K562 (cell line): ENCODE measurements around the gene AHSG. TPM values are rescaled to one million over a fixed set of nuclear protein-coding genes. Genes with fewer than 3 reads are reported as not detected.

ENCODE experiments used
- CBX2 ChIP-seq: fragments of 200-600 bp; sonication (generic); IDR thresholded peaks from one replicate; pipeline ENCODE4 v1.6.1; 2012; ENCODE audit warnings: mild to moderate bottlenecking, low read length, inconsistent platforms; ENCODE audit not compliant: insufficient read depth, poor library complexity, severe bottlenecking
- CHD2 ChIP-seq: IDR thresholded peaks from 2 replicates; pipeline ENCODE4 v1.6.1; 2011; ENCODE audit warnings: low read depth, low read length
- CSDE1 ChIP-seq, 2 experiments: fragments of 450-650 bp; IDR thresholded peaks; 2 replicates each; pipeline ENCODE4 v1.6.1; 2016; ENCODE audit warnings: mild to moderate bottlenecking in 1 of 2
- FOXM1 ChIP-seq, 2 experiments: fragments of 450-650 bp in 1 of 2; sonication (generic) in 1 of 2; formaldehyde crosslinking in 1 of 2; IDR thresholded peaks; 2 replicates each; pipeline versions ENCODE4 v1.6.1 to v1.9.0; 2017 to 2022; ENCODE audit warnings: low read depth in 2 of 2, mild to moderate bottlenecking in 2 of 2, missing genetic modification reagents in 1 of 2, moderate library complexity in 1 of 2
- GABPA ChIP-seq: fragments of 200-800 bp; sonication (Bioruptor generic); conservative IDR thresholded peaks from 2 replicates; pipeline ENCODE4 v1.6.1; 2016; ENCODE audit warnings: low read depth, missing genetic modification characterization, missing compliant biosample characterization
- HDAC1 ChIP-seq, 2 experiments: fragments of 450-650 bp; IDR thresholded peaks; 2 replicates each; pipeline ENCODE4 v1.6.1; 2016 to 2017; ENCODE audit warnings: inconsistent platforms in 1 of 2, mild to moderate bottlenecking in 1 of 2, moderate library complexity in 1 of 2
- L3MBTL2 ChIP-seq: fragments of 450-650 bp; IDR thresholded peaks from 2 replicates; pipeline ENCODE4 v1.6.1; 2016; ENCODE audit warnings: mild to moderate bottlenecking, moderate library complexity
- MCM7 ChIP-seq, 2 experiments: fragments of 450-650 bp; IDR thresholded peaks; 2 replicates each; pipeline ENCODE4 v1.6.1; 2016 to 2018
- NCOA2 ChIP-seq, 2 experiments: fragments of 450-650 bp; IDR thresholded peaks; 2 replicates each; pipeline ENCODE4 v1.6.1; 2018; ENCODE audit warnings: mild to moderate bottlenecking in 2 of 2, moderate library complexity in 1 of 2; ENCODE audit not compliant: partially characterized antibody in 2 of 2
- PTTG1 ChIP-seq: fragments of 450-650 bp; IDR thresholded peaks from 2 replicates; pipeline ENCODE4 v1.6.1; 2016; ENCODE audit warnings: low read depth, mild to moderate bottlenecking, missing genetic modification characterization, missing compliant biosample characterization
- SNRNP70 ChIP-seq: fragments of 200-400 bp; formaldehyde crosslinking; optimal IDR thresholded peaks from 2 replicates; pipeline ENCODE3; 2017; ENCODE audit warnings: low read depth, low read length
- XRCC3 ChIP-seq: fragments of 450-650 bp; IDR thresholded peaks from 2 replicates; pipeline ENCODE4 v1.6.1; 2017; ENCODE audit warnings: mild to moderate bottlenecking, moderate library complexity
- ZBED1 ChIP-seq: IDR thresholded peaks from 2 replicates; pipeline ENCODE4 v1.6.1; 2014
- ZNF507 ChIP-seq: conservative IDR thresholded peaks from 2 replicates; pipeline ENCODE4 v1.6.1; 2017; ENCODE audit warnings: missing genetic modification characterization, missing compliant biosample characterization
- polyA plus RNA-seq, 8 experiments: library from polyadenylated mRNA; depleted of rRNA in 4 of 8; stranded (reverse) in 5 of 8; unstranded in 3 of 8; fragments of >200 nt; fragmentation: Nextera tagmentation in 2 of 8; fragmentation: Illumina TruSeq in 1 of 8; extraction: Ambion mirVana in 2 of 8; extraction: Trizol in 1 of 8; gene quantifications; 2 replicates each; pipeline versions ENCODE4 v1.2.1 to v1.2.3, GENCODE V29; 2011 to 2014; ENCODE audit warnings: inconsistent platforms in 1 of 8, missing spikeins in 1 of 8
- total RNA-seq, 7 experiments: library from RNA; depleted of rRNA in 6 of 7; stranded (reverse); fragments of >200 nt in 6 of 7; fragmentation: Illumina TruSeq in 2 of 7; extraction: Trizol in 2 of 7; gene quantifications; 2 replicates each; pipeline versions ENCODE4 v1.2.1 to v1.2.3, GENCODE V29; 2011 to 2021; ENCODE audit warnings: low replicate concordance in 1 of 7
- TF ChIP-seq, protein P1 (sequence below): fragments of 250-450 bp; sonication (Bioruptor Pico); IDR thresholded peaks from 2 replicates; pipeline ENCODE4 v1.4.0; 2020; ENCODE audit warnings: mild to moderate bottlenecking, moderate library complexity, borderline replicate concordance
- TF ChIP-seq, protein P2 (sequence below): sonication (generic); formaldehyde crosslinking; IDR thresholded peaks from 2 replicates; pipeline ENCODE4 v1.8.0; 2022; ENCODE audit warnings: mild to moderate bottlenecking, missing genetic modification reagents
- TF ChIP-seq, protein P3 (sequence below): sonication (generic); formaldehyde crosslinking; IDR thresholded peaks from 2 replicates; pipeline ENCODE4 v1.8.0; 2022; ENCODE audit warnings: mild to moderate bottlenecking, missing genetic modification reagents
- TF ChIP-seq, protein P4 (sequence below): IDR thresholded peaks from 2 replicates; pipeline ENCODE4 v1.6.1; 2011; ENCODE audit not compliant: insufficient read length; ENCODE audit errors: extremely low read depth
- TF ChIP-seq, protein P5 (sequence below): fragments of 450-650 bp; IDR thresholded peaks from 2 replicates; pipeline ENCODE4 v1.6.1; 2018; ENCODE audit not compliant: partially characterized antibody

Gene AHSG
- total and polyA plus RNA-seq, 9 of the 15 experiments (the other 6 are each of a cell fraction or from before 2014, with no cell fraction given) = 0.69 TPM; not detected in 8

DNA sequence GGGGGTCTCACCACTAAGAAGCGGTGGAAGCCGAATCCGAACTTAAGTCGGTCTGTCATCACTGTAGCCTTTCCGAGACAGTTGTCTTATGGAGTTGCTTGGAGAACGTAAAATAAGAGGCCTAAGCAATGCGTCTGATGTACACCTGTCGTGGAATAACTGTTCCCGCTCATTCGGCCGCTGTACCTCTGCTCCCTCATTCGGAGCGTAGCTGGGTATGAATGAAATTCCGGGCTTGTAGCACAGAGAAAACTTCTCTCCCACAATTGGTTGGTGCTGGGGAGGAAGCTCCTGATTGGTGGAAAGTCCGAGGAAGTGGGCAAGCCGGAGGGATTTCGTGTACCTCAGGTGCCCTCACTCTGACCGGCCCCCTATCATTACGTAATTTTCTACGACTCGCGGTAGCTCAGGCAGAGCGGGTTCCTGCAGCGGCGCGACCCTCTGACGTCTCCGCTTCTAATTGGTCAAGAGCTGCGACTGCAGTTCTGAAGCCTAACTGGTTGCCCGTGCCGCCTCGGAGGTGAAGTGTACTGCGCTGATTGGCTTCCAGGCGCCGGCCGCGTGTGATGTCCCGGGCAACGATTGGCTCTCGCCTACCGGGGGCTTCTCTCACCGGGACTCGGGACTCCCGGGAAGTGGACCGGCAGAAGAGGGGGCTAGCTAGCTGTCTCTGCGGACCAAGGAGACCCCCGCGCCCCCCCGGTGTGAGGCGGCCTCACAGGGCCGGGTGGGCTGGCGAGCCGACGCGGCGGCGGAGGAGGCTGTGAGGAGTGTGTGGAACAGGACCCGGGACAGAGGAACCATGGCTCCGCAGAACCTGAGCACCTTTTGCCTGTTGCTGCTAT is 42.5 kb upstream of the AHSG start, which contains the start of gene DNAJB11 (continued):
- TF ChIP-seq, protein P1, sequence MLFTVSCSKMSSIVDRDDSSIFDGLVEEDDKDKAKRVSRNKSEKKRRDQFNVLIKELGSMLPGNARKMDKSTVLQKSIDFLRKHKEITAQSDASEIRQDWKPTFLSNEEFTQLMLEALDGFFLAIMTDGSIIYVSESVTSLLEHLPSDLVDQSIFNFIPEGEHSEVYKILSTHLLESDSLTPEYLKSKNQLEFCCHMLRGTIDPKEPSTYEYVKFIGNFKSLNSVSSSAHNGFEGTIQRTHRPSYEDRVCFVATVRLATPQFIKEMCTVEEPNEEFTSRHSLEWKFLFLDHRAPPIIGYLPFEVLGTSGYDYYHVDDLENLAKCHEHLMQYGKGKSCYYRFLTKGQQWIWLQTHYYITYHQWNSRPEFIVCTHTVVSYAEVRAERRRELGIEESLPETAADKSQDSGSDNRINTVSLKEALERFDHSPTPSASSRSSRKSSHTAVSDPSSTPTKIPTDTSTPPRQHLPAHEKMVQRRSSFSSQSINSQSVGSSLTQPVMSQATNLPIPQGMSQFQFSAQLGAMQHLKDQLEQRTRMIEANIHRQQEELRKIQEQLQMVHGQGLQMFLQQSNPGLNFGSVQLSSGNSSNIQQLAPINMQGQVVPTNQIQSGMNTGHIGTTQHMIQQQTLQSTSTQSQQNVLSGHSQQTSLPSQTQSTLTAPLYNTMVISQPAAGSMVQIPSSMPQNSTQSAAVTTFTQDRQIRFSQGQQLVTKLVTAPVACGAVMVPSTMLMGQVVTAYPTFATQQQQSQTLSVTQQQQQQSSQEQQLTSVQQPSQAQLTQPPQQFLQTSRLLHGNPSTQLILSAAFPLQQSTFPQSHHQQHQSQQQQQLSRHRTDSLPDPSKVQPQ (CRISPR knock-in tag) = no peak
- TF ChIP-seq, protein P2, sequence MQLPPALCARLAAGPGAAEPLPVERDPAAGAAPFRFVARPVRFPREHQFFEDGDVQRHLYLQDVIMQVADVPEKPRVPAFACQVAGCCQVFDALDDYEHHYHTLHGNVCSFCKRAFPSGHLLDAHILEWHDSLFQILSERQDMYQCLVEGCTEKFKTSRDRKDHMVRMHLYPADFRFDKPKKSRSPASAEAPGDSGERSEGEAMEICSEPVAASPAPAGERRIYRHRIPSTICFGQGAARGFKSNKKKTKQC (CRISPR knock-in tag) = peak; percentile 23; the same call in 1 of the 2 replicates
- peak; percentile 80 for TF ChIP-seq GABPA
- TF ChIP-seq PTTG1 = no peak
- TF ChIP-seq XRCC3 = no peak
- TF ChIP-seq NCOA2 (IDR thresholded peaks at IDR 0.05; ENCODE audit: partially characterized antibody in 2 of 2) = no peak
- no peak for TF ChIP-seq ZNF507 (tag)
- TF ChIP-seq CSDE1 (IDR thresholded peaks at IDR 0.05) = no peak; a peak in 1 of 4 replicates
- TF ChIP-seq, protein P3, sequence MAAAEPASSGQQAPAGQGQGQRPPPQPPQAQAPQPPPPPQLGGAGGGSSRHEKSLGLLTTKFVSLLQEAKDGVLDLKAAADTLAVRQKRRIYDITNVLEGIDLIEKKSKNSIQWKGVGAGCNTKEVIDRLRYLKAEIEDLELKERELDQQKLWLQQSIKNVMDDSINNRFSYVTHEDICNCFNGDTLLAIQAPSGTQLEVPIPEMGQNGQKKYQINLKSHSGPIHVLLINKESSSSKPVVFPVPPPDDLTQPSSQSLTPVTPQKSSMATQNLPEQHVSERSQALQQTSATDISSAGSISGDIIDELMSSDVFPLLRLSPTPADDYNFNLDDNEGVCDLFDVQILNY = no peak
- TF ChIP-seq CHD2 = peak; percentile 87
- TF ChIP-seq L3MBTL2 = peak; percentile 57; the same call in 1 of the 2 replicates
- TF ChIP-seq ZBED1 = no peak
- TF ChIP-seq FOXM1 (IDR thresholded peaks at IDR 0.05; ENCODE audit: low read depth) = peak; percentile 51; the same call in 1 of the 2 replicates
- 0 out of 2 replicates have a peak, but pooled peaks have one; percentile 19 for TF ChIP-seq FOXM1 (CRISPR knock-in tag; IDR thresholded peaks at IDR 0.05; ENCODE audit: low read depth)
- TF ChIP-seq HDAC1 (IDR thresholded peaks at IDR 0.05) = peak in 1 of 2 experiments; percentile 86; a peak in 2 of 4 replicates
- TF ChIP-seq MCM7 (IDR thresholded peaks at IDR 0.05) = no peak
- TF ChIP-seq CBX2 = no peak
- TF ChIP-seq, protein P4, sequence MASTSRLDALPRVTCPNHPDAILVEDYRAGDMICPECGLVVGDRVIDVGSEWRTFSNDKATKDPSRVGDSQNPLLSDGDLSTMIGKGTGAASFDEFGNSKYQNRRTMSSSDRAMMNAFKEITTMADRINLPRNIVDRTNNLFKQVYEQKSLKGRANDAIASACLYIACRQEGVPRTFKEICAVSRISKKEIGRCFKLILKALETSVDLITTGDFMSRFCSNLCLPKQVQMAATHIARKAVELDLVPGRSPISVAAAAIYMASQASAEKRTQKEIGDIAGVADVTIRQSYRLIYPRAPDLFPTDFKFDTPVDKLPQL = peak; percentile 66
- TF ChIP-seq, protein P5, sequence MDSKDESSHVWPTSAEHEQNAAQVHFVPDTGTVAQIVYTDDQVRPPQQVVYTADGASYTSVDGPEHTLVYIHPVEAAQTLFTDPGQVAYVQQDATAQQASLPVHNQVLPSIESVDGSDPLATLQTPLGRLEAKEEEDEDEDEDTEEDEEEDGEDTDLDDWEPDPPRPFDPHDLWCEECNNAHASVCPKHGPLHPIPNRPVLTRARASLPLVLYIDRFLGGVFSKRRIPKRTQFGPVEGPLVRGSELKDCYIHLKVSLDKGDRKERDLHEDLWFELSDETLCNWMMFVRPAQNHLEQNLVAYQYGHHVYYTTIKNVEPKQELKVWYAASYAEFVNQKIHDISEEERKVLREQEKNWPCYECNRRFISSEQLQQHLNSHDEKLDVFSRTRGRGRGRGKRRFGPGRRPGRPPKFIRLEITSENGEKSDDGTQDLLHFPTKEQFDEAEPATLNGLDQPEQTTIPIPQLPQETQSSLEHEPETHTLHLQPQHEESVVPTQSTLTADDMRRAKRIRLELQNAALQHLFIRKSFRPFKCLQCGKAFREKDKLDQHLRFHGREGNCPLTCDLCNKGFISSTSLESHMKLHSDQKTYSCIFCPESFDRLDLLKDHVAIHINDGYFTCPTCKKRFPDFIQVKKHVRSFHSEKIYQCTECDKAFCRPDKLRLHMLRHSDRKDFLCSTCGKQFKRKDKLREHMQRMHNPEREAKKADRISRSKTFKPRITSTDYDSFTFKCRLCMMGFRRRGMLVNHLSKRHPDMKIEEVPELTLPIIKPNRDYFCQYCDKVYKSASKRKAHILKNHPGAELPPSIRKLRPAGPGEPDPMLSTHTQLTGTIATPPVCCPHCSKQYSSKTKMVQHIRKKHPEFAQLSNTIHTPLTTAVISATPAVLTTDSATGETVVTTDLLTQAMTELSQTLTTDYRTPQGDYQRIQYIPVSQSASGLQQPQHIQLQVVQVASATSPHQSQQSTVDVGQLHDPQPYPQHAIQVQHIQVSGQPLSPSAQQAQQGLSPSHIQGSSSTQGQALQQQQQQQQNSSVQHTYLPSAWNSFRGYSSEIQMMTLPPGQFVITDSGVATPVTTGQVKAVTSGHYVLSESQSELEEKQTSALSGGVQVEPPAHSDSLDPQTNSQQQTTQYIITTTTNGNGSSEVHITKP = peak; percentile 44
- no peak for TF ChIP-seq SNRNP70
